Dedifferentiated amniotic fluid mesenchymal stem cell (primary cell): ENCODE data around the gene CCDC33.

ENCODE experiments used
- DNase-seq: peaks from one replicate; pipeline ENCODE4 v3.0.0-alpha.2; 2016; ENCODE audit errors: extremely low spot score

Gene CCDC33

DNA sequence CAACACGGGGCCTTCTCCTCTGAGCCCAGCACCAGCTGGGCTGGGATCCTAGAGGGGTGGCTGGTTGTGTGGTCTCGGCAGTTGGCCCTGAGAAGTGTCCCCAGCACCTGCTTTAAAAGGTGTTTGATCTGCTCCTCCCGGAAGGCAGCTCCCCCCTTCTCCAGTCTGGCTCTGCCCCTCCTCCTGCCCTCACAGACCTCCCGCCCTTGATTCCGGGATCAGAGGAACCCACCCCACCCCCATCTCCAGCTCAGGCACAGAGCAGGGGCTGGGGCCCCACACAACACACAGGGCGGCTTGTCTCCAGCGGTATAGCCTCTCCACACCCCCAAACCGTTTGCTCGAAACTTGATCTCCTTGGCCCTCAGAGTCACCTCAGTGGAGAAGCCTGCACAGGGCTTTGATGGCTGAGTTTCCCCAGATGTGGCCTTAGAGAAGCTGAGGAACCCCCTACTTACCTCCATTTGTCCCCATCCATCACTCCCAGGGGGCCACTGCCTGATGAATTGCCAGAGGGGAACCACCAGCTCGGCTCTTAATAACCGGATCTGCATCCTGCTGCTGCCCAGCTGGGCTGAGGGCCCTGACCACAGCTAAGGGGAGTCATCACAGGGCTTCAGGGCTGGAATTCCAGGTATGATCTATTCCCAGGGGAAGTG, 27.1 kb upstream of the CCDC33 start:
- DNase-seq: no peak

DNA sequence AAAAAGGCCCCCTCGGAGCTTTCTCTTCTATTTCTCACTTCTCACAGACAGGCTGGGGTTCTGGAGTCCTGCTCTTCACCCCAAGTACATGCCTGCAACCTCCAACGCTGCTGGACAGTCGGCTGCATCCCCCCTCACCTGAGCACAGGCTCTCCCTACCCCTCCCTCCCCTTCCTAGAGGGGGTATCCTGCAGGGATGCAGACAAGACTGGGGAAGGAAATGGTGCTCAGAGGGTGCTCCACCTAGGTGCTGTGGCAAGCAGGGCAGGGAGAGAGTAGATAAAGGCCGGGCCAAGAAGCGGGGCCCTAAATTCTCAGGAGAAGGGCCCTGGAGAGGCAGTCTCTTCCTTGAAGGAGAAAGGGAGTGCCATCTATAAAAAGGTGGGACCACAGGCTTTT, 26.6 kb upstream of the CCDC33 start:
- no peak for DNase-seq

- no peak for DNase-seq
Observed at GRCh38 chr15:74209997-74210671, 26.0 kb upstream of the CCDC33 start.

GRCh38 chr15:74210729-74211128, 25.4 kb upstream of the CCDC33 start:
- DNase-seq: no peak

DNA sequence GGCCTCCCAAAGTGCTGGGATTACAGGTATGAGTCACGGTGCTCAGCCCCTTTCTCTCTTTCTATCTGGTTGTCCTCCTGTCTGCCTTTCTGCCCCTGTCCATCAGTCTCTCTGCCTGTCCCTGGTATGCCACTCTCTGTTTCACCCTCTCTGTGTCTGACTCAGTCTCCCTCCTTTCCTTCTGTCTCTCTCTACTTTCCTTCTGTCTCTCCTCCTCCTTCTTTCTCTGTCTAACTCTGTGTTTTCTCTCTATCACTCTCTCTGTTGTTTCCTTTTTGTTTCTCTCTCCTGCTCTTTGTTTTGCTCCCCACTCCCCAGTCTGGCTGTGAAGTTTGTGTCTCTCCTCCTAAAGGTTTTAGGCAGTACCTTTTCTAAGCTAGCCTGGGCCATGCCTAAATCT, 24.5 kb upstream of the CCDC33 start:
- no peak for DNase-seq

DNA sequence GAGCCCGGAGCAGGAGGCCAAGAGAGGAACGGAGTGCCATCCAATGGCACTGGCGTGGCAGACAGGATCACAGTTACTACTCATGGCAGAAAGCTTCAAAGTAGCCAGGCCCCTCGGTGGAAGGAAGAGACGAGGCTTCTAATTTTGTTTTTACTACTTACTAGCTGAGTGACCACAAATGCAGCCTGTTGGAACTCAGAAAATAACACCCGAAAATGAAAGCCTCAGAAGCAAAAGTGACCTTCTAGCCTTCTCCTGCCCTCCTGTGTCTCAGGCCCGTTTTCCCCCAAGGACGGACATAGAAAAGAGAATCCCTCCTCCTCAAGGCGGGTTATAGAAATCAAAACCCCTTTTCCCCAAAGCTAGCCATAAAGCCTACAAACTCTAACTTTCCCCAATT, 23.6 kb upstream of the CCDC33 start:
- DNase-seq: no peak

- DNase-seq: no peak
Observed at GRCh38 chr15:74213858-74214284, 22.3 kb upstream of the CCDC33 start.

- DNase-seq: no peak
Observed at GRCh38 chr15:74214324-74215021, 21.7 kb upstream of the CCDC33 start.

- DNase-seq: no peak
Observed at GRCh38 chr15:74215958-74216357, 20.2 kb upstream of the CCDC33 start.

DNA sequence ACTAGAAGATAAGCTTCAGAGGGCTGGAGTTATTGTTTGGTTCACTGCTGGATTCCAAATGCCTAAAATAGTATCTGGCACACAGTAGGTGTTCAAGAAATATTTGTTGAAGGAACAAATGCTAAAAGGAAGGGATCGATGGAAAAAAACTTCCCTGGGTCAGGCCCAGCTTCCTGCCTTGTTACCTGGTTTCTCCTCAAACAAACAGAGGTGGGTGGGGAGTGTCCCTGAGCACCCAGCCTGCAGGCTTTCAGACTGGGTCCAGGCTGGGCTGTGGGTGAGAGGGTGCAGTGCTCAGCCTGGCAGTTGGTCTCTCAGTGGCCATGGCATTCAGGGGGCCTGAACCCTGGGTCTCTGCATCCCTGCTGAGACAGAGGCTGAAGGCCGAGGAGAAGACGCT, 19.2 kb upstream of the CCDC33 start:
- no peak for DNase-seq

- DNase-seq: no peak
Observed at GRCh38 chr15:74217907-74218885, 17.9 kb upstream of the CCDC33 start.

DNA sequence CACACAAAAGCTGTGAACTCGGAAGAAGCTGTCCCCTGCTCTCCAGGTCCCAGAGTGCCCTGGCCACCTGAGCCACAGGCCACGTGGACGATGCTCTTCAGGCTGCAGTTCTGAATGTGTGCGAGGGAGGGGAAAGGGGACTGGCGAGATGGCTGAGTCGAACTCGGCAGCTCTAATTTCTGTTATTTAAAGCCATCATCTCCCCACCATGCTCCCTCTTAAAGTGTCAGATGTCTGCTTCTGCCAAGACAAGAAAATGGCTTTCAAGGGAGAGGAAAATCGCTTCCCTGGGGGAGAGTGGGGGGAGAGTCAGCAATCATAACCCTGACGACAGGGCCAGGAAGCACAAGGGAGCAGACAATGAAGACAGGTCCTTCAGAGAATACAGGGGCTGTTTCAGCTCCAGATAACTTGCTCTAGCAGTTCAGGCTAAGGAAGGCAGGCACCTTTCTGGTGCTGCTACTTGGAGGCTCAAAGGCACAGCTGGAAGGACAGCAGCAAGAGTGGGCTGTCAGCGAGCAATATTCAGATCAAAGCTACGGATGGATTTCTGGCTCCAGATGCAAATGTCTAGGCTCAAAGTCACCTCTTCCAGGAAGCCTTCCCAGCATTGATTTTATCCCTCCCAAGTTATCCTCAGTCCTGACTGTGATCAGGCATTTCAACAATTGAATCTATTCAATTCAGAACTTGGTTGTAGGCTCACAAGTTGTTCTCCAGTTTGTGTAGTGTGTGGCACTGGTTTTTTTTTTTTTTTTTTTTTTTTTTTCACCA, 15.5 kb upstream of the CCDC33 start:
- no peak for DNase-seq

DNA sequence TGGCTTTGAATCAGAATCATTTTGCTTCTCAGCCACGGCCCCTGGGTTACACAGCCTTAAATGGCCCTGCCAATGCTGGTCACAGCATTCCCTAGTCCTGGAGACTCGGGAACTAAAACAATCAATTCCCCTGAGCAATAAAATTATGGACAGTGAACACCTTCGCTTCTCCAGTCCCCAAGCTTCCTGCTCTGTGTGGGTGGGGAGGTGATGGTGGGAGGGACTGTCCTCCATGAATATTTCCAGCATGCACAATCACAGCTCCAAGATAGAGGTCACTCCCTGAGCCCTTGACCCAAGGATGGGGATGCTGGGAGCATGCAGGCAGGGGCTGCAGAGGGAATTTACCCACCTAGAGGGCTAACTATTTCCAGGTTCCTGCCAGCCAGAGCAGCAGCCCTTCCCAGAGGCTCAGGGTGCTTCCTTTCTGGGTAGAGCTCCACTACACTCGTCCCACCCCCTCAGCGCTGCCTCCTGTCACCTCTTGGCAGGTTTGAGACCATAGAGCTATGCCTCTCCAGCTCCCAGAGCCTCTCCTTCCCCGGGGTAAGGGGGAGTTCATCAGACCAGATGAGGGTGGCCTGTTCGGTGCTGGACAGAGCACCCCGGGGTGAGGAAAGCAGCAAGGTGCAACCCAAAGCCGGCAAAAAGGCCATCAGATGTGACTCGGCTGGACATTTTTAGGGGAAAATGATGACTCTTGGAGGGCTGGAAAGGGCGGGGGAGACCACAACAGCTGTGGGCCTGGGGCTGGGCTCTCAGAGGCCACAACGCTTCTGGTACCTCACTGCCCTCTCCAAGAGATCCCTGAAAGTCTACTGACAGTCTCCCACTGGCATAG, 14.5 kb upstream of the CCDC33 start:
- DNase-seq: no peak

DNA sequence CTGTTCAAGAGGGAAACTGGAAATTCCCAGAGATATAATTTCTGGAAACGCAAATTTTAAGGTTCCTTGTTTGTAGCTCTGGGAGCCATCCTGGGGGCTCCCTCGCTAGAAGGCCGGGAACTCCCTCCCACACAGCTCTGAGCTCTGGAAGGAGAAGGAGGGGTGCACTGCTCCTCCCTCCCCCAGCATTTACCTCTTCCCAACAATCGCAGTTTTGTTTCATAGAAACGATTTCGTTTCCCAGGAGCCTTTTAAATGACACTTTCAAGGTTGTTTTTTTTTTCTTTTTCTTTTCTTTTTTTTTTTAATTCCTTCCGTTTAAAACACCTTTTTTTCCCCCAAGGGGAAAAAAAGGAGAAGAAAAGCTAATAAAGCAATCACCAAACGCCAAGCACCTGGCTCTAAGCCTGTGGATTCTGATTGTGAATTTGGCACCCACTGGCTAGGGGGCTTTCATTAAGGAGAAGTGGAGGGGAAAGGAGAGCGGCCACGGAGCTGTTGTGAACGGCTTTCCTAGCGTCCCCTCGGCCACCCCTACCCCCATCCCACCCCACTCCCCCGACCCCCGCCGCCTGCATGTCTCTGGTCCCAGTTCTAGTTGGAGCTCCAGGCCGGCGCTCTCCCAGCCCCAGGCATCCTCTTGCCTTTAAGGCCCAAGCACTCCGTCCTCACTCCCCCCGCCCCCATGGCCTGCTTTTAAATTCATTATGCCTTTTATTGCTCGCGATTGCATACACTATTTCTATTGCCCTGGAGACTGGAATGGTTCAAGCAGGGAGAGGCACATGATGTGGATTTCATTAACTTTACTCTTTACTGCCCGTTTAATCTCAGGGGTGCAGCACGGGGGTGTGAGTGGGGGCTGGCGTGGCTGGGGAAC, 13.6 kb upstream of the CCDC33 start:
- no peak for DNase-seq

- no peak for DNase-seq
Observed at GRCh38 chr15:74225928-74226327, 10.2 kb upstream of the CCDC33 start.

DNA sequence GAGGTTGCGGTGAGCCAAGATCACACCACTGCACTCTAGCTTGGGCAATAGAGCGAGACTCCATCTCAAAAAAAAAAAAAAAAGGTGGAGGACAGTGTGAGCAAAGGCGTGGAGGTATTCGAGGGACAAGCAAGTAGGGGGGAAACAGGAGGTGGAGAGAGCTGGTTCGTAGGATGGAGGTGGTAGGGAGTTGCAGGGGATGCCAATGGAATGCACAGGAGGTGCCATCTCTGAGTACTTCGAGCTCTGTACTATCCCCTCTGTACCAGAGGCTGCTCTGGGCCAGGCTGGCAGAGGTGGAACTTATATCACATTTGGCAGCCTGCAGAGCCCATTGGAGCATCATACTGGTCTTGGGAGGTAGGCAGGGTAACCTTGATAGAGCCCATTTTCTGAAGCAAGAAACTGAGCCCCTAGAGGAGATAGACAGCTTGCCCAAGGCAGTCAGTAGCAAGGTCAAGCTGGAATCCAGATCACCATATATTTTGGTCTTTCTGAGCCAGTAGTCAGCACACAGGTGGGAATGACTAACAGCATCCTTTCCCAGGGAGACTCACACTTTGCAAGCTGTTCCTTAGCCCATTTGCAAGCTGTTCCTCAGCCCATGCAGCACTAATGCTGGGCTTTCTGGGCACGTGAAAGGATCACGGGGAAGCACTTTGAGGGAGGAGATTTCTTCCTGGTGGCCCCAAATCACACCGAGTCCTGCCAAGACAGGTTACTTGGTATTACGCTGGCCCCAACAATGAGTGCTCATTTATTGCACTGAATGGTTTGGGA, 9.2 kb upstream of the CCDC33 start:
- DNase-seq: no peak

DNA sequence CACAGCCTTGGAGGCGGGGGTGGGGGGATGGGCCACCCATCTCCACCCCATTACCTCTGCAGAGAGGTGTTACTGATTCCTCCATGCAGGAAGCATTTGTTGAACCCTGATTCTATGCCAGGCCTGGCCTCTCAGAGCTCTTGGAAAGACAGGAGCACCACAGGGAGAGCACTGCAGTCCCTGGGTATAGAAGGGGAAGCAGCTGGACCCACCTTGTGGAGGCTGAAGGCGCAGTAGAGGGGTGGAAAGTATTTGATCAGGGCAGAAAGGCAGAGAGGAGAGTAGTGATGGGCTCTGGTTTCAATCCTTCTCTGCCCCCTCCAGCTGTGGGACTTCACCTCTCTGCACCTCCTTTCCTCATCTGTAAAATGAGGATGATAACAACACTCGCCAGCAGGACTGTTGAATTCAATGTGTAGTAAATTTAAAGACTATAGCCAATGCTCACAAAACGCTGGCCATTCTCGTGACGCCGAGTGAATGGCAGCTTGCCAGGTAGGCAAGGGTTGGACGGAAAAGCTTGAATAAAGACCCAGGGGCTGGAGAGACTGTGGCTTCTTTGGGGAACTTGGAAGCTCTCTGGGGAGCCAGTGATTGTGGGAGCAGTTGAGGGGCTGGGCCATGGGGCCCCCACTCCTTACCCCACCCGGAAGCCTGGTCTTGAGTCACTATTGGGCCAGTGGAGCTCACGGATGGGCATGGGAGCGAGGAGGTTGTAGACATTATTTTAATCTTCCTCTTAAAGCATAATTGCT, 8.0 kb upstream of the CCDC33 start:
- no peak for DNase-seq

DNA sequence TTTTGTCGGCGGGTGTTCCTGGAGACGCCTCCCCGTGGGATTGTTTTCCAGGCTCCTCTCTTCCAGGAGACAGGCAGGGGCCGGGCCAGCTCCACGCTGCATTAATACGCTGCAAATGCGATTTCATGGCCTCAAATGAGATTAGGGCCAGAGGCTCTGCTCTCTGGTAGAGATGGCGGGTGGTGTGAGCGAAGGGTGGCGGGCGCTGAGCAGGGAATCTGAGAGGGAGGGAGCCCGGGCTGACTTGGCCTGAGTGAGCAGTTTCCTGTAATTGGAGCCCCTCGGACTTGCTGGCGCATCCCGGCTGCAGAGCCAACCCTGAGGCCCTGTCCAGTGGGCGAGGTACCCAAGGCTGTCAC, 7.4 kb upstream of the CCDC33 start:
- DNase-seq: no peak
